Nephron progenitor cell (in vitro differentiated cells): ENCODE data around the gene ZNF19.
A peak's percentile ranks its signal among the peaks of the same experiment; 100 is the strongest.

Experiments
- DNase-seq: peaks from one replicate; pipeline ENCODE4 v3.0.0; 2021
- H3K27ac Mint-ChIP-seq: 2 replicates; pipeline ENCODE4 v1.8.0; 2021; ENCODE audit warnings: mild to moderate bottlenecking, moderate library complexity, mixed read lengths
- H3K27me3 Mint-ChIP-seq: 2 replicates; pipeline ENCODE4 v1.8.0; 2021; ENCODE audit warnings: mild to moderate bottlenecking, low read depth, mixed read lengths; ENCODE audit not compliant: poor library complexity
- H3K36me3 Mint-ChIP-seq: 2 replicates; pipeline ENCODE4 v1.8.0; 2021; ENCODE audit warnings: low read depth, mixed read lengths
- H3K4me1 Mint-ChIP-seq: 2 replicates; pipeline ENCODE4 v1.8.0; 2021; ENCODE audit warnings: mixed read lengths
- H3K4me3 Mint-ChIP-seq: 2 replicates; pipeline ENCODE4 v1.8.0; 2021; ENCODE audit warnings: mild to moderate bottlenecking, moderate library complexity, mixed read lengths
- H3K9me3 Mint-ChIP-seq: 2 replicates; pipeline ENCODE4 v1.8.0; 2021; ENCODE audit warnings: mild to moderate bottlenecking, moderate library complexity, mixed read lengths
- TF ChIP-seq, protein P1 (sequence below): fragments of 200-600 bp; sonication (generic); IDR thresholded peaks from 2 replicates; pipeline ENCODE4 v1.5.0; 2021; ENCODE audit warnings: antibody characterized with exemption

ZNF19 gene

DNA sequence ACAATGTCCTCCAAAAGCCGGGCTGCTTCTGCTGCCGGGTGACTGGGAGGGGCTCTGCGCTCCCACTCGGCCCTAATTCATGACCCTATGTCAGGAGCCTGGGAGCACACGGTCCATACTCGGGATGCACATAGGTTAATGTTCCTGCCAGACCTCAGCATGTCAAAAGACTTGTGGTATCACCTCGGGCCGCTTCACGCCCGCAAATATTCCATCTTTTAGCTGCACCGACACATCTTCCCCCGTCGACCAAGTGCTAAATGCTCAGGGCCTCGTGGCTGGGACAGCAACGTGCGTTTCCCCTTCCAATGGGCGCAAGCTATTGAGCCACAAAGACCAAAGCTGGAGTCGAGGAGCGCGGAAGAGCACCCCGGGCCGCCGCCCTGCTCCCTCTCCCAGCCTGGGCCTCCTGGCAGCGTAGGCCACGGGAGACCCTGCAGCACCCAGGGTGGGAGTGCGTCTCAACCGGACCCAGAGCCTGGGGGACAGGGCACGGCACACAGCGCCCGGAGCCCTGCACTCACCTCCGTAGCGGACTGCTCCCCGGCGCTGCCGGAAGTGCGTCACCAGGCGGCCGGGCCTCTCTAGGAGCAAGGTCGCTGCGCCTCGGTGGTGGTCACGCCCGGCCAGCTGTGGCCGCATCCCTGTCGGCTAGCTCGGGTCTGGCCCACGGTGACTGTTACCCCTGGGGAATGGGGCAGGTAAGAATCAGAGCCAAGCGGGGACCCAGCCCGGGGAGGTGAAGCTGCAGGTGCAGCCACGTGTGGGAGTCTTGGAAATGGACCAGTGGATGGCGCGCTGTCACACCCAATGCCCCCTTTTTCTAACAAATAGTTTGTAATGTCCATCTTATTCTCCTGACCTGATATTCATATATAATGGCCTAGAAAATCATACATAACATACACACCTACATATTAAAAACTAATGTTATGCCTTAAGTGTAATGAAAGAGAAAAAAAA, 27.2 kb downstream of the ZNF19 start, which contains the start of gene ZNF23:
Gene ZNF23, minus strand, starts transcription at position 562 of the 963 bp plus-strand sequence. CDS start 5,451 bp downstream, outside the sequence.
- Mint-ChIP-seq H3K9me3 (no peaks in the 10 kb centered on the region), H3K4me1 (peaks cover 34% of the 10 kb centered on the region), H3K27me3 (peaks cover 7% of the 10 kb centered on the region), H3K36me3 (peaks cover 4% of the 10 kb centered on the region), H3K27ac (peak within 1 kb of the TSS; percentile 88), H3K4me3 (peak within 1 kb of the TSS; percentile 98)
- TF ChIP-seq, protein P1, sequence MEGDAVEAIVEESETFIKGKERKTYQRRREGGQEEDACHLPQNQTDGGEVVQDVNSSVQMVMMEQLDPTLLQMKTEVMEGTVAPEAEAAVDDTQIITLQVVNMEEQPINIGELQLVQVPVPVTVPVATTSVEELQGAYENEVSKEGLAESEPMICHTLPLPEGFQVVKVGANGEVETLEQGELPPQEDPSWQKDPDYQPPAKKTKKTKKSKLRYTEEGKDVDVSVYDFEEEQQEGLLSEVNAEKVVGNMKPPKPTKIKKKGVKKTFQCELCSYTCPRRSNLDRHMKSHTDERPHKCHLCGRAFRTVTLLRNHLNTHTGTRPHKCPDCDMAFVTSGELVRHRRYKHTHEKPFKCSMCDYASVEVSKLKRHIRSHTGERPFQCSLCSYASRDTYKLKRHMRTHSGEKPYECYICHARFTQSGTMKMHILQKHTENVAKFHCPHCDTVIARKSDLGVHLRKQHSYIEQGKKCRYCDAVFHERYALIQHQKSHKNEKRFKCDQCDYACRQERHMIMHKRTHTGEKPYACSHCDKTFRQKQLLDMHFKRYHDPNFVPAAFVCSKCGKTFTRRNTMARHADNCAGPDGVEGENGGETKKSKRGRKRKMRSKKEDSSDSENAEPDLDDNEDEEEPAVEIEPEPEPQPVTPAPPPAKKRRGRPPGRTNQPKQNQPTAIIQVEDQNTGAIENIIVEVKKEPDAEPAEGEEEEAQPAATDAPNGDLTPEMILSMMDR: no peak
- peak; percentile 86 for DNase-seq

DNA sequence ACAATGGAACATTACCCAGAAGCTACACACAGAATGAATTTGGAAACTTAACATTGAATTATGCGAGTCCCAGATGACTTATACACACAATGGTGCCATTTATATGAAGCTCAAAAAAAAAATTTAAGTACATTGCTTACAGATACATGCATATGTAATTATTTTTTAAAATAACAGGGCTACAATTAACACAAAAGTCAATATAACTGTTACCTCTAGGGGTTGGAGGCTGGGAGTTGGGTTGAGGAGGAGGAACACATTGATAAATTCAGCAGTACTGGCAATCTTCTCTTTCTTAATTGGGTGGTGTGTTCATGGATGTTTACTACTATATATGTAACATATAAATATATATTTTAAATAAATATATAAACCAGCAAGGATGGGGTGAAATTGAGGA, 28.2 kb downstream of the ZNF19 start:
- Mint-ChIP-seq H3K27me3 (peaks cover 7% of the 10 kb centered on the region), H3K36me3 (peaks cover 12% of the 10 kb centered on the region), H3K4me1 (peaks cover 34% of the 10 kb centered on the region), H3K4me3 (peak overlapping the region; percentile 98), H3K27ac (no peak overlapping the region), H3K9me3 (no peaks in the 10 kb centered on the region)
- DNase-seq: no peak
- TF ChIP-seq, protein P1: no peak

- TF ChIP-seq, protein P1: no peak
- H3K36me3 Mint-ChIP-seq: peaks cover 19% of the 10 kb centered on the region
- peaks cover 34% of the 10 kb centered on the region for H3K4me1 Mint-ChIP-seq
- H3K27ac Mint-ChIP-seq: no peak overlapping the region
- no peak for DNase-seq
- peaks cover 7% of the 10 kb centered on the region for H3K27me3 Mint-ChIP-seq
- peak overlapping the region; percentile 98 for H3K4me3 Mint-ChIP-seq
- peaks cover 4% of the 10 kb centered on the region for H3K9me3 Mint-ChIP-seq
Observed at GRCh38 chr16:71460236-71460635, 28.9 kb downstream of the ZNF19 start.

GRCh38 chr16:71459510-71459909, 29.6 kb downstream of the ZNF19 start:
- TF ChIP-seq, protein P1: no peak
- Mint-ChIP-seq H3K27ac (no peak overlapping the region), H3K36me3 (peaks cover 27% of the 10 kb centered on the region), H3K9me3 (peaks cover 10% of the 10 kb centered on the region), H3K4me3 (no peak overlapping the region), H3K4me1 (peaks cover 34% of the 10 kb centered on the region), H3K27me3 (peaks cover 4% of the 10 kb centered on the region)
- no peak for DNase-seq

DNA sequence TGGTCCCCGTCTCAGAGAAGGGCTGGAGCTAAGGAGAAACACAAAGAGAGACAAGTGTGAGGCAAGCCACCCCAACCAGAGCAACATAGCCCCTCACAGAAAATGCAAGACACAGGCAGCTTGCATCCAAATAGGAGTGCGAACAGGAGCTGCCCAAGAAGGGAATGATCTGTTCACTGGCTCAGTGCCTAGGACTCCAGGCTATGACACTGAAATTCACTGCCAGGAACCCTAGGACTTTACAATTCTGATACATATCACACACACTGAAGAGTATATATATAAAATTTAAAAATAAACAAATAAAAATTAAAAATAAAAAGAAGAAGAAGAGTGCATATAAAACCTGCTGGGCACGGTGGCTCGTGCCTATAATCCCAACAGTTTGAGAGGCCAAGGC, 32.3 kb downstream of the ZNF19 start:
- Mint-ChIP-seq H3K36me3 (peaks cover 54% of the 10 kb centered on the region), H3K4me3 (no peak overlapping the region), H3K27ac (no peak overlapping the region), H3K9me3 (peaks cover 35% of the 10 kb centered on the region), H3K4me1 (peaks cover 18% of the 10 kb centered on the region), H3K27me3 (no peaks in the 10 kb centered on the region)
- TF ChIP-seq, protein P1: no peak
- no peak for DNase-seq
